ENCODE results near the gene LRRC8C.
"Not testable (repeated sequence)": the region's sequence is repeated elsewhere in the genome, so short reads cannot be mapped to it uniquely, and the experiment has no call there.

Gene LRRC8C

DNA sequence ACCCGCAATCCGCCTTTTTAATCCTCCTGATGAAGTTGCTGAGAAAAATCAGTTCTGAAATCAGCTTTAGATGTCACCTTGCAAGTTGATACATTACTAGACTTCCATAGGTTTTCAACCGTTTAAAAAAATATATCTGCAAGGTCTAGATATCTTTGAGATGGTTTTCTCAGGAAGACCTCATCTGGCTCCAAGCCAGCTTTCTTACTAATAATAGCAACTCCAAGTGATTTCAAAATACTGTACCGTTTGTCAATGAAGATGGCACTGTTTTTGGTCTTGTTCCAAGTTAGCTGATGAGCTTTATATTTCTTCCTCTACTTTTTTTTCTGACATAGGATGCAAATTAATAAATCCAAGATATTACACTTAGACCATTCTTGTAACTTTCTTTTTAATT is 40.3 kb downstream of the LRRC8C start:
- no peak for DNase-seq

- DNase-seq: no peak
These were observed 42.8 kb downstream of the LRRC8C start for GRCh38 chr1:89675677-89676076.

- no peak for DNase-seq
These were observed 48.3 kb downstream of the LRRC8C start for GRCh38 chr1:89681045-89681729.

DNA sequence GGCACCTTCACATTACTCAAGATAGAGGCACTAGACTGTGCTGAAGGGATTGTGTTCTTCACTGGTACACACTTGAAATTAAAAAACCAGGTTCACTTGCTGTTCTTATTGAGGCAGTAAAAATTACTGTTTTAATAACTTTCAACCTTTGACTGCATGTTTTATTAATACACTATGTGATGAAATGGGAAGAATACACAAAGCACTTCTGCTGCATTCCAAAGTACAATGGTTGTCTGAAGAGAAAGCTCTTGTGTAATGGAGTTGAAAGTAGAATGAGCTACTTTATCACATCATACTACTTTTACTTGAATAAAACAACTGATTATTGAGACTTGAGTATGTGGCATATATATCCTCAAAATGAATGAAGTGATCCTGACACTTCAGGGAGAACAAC is 49.7 kb downstream of the LRRC8C start:
- DNase-seq: no peak

GRCh38 chr1:89685461-89685860 is 52.5 kb downstream of the LRRC8C start:
- no peak for DNase-seq

DNA sequence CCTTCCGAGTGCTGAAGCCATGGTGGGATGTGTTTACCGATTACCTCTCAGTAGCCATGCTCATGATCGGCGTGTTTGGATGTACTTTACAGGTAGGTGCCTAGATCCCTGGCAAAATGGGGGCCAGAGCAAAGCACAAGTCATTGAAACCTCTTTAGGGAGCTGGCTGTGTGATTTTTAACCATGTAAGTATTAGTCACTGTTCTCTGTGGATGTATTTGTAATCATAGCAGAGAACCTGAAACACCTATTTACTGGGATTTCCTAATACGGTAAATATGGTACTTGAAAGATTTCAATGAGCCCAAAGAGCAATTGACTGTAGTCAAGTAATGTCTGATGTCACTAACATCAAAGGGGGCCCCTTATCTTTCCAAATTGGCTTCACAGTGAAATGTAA is 53.6 kb downstream of the LRRC8C start:
- DNase-seq: no peak

DNA sequence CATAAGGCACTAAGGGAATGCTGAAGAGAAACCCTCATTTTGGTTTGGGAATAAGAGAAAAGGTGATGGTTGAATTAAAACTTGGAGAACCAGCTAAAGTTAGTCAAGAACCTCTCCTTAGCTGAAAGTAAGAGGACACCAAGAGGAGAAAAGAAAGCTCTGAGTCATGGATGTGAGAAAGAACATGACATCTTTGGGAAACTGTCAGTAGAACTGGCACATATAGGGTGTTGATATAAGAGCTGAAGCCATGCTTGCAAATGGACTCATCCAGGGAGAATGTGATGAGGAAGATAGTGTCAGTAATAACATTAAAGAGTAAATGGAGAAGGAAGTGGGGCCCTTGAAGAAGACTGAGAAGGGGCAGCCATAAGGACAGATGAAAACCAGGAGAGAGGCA is 54.3 kb downstream of the LRRC8C start:
- no peak for DNase-seq

- no peak for DNase-seq
These were observed 55.7 kb downstream of the LRRC8C start for GRCh38 chr1:89688607-89689006.

DNA sequence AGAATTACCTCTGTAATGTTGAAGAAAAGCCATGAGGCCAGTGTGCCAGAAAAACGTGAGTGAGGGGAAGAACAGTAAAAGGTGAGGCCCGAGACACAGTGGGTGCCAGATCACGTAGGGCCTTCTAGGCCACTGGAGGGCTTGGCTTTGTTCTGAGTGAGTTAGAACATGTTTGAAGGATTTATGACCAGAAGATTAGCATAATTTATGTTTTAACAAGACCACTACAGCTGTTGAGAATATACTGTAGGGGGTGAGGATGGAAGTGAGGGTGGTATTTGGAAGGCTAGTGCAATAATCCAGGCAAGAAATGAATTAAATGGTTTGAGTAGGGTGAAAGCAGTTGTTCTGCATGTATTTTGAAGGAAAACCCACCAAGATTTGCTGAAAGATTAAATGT is 56.3 kb downstream of the LRRC8C start:
- no peak for DNase-seq

GRCh38 chr1:89690595-89690994 is 57.7 kb downstream of the LRRC8C start:
- no peak for DNase-seq

DNA sequence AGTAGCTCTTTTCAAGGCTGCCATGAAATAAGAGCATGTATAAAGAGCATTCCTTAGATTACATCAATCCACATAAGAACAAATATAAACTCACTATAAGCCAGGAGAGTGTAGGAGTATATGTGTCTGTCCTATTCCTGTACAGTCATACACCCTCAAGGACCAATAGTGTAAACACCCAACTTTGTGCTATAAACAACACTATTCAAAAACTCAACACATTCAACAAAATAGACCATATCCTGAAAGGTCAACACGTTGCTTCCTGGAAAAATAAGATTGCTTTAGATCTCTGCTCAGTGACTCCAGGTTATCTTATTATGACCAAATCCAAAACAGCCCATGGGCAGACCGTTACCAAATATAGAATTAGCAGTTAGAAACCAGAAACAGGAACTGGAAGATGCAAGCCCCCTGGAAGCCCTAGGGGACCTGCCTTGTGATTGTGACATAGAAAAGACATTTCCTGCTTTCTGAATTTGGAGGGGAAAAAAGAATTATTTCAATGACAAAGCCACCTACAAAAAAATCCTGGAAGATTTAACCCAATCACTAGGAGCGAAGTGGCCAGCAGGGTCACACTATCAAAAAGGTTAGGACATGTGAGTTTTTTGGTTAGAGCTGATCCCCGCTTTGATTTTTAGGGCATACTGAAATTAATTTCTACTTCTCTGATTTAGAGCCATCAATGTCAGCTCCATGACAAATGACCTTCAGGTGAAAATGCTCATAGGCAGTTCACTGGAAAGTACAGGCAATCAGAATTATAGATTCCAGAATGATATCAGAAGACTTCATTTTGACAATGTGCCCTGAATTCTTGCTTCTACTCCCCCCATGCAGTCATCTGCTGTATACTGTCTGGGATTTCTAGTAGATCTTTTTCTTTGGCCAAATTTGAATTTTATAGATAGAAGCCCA is 59.9 kb downstream of the LRRC8C start:
- DNase-seq: peak; percentile 41

DNA sequence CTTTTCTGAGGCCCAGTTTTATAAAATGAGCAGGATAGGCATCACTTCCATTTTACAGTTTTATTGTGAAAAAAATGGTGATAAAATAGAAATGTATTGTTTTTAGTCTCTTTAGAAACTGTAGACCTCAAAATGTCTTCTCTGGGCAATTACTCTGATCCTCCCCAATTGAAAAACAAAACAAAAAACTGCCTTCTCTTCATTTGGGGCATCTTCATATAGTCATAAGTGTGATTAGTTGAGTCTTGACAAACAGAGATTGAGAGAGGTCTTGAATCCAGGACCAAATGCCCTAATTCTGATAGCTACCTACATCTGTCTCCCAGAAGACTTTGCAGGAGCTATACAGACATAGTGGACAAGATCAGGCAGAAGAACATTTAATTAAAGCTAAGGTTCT is 62.9 kb downstream of the LRRC8C start:
- DNase-seq: no peak

DNA sequence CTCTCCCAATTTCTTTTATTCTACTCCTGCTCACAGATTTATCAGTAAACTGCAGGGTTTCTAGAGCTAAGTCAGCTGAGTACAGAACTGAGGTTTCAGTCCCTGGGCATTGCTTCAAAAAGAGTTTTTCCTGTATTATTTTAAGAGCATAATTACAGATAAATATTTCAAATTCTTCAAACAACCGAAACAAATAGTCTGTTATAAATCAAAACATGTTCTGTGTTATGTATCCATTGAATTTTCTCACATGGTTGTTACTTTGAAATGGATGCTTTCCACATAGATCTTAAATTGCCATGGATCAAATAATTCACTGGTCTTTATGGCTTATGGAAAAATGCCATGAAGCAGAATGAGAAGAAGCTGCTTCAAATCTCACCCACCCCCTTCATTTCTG is 64.5 kb downstream of the LRRC8C start:
- no peak for DNase-seq

- no peak for DNase-seq
These were observed 65.2 kb downstream of the LRRC8C start for GRCh38 chr1:89698020-89698560.

DNA sequence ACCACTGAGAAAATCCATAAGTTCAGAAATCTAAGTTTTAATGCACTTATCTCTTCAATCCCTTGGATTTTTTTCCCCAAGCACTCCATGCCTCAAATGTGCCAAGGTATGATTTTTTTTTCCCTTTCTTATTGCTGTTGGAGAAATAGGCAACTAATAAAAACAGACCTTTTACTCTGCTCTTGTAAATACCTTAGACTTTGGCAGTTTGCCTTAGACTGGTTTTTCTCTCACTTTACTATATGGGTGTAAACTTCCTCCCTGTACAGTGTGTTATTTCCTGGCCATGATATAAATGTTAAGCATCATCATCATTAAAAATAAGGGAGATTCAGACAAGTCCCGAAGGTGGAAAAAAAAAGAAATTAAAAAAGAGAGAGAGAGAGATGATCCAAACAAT is 65.7 kb downstream of the LRRC8C start:
- DNase-seq: no peak

GRCh38 chr1:89699451-89699986 is 66.6 kb downstream of the LRRC8C start:
- no peak for DNase-seq

DNA sequence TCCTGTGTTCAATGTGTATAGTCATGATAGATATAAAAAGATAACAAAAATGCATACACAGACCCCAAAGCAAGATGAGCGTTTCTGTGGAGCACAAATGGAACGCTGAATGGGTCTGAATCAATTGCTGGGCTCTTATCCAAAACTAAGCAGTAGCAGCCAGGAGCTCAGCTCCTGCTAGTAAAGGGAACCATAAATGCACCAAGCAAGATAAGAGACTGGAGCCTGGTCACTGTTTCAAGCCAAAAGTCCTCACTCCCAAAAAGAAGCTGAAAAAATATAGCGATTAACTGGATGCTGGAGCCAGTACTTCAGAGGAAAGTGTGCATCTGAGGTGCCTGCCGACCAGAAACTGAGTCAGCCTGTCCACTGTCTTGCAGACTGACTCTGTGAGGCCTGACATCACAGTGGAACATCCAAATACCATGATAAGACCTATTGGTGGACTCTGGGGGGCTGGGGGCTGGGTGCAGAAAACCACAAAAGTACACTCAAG is 68.9 kb downstream of the LRRC8C start:
- no peak for DNase-seq

DNA sequence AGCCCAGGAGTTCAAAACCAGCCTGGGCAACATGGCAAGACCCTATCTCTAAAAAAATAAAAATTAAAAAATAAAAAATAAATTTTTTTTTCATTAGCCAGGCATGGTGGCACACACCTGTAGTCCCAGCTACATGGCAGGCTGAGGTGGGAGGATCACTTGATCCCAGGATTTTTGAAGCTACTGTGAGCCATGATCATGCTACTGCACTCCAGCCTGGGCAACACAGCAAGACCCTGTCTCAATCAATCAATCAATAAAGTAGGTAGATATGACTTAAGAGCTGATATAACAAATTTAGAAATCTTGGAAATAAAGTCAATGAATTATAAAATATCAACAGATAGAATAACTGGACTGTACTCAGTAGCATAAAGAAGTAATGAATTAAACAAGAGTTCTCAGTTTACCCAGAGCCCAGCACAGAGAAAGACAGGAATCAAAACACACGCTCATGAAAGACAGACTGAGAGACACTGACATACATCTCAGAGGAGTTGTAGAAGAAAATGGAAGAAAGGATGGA is 69.7 kb downstream of the LRRC8C start:
- DNase-seq: no peak

- no peak for DNase-seq
These were observed 70.5 kb downstream of the LRRC8C start for GRCh38 chr1:89703469-89703868.

- DNase-seq: no peak
These were observed 71.1 kb downstream of the LRRC8C start for GRCh38 chr1:89704014-89704413.

- DNase-seq: not testable (repeated sequence)
These were observed 72.0 kb downstream of the LRRC8C start for GRCh38 chr1:89704885-89705284.

DNA sequence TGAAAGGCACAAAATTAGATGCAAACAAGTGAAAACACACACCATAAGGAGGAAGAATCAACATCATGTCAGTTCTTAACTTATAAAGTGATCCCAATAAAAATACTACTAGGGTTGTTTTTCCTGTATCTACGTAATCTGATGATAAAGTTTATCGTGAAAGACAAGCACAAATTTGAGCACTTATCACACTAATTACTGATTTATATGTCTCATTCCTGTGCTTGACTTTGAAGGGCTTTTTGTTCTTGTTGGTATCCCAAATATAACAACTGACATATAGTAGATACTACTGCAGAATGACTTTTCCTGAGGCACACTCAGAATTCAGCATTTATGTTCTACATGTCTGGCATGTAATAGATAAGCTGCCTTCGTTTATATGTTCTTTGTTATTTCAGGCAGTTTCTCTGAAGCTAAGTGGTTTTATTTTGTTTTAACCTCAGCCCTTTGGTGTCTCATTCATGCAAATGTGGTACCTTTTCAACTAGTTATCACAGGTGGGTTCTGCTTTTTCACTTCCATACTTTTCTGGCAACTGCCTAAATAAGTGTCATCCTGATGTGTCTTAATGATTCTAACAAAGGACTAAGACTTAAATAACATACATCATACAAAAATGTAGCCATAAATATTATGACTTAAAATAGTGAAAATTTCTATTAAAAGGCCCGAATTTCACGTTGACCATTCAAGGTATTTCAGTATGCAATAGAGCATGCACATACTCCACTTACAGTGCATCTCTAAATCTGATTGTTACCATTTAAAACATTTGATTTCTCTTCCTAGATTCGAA is 73.2 kb downstream of the LRRC8C start:
- no peak for DNase-seq

GRCh38 chr1:89706700-89707012 is 73.7 kb downstream of the LRRC8C start:
- DNase-seq: no peak
